Heart left ventricle (tissue), 13 donors: ENCODE results near the gene IL34.

Experiments
- CTCF ChIP-seq, 12 donors: fragments of 200-600 bp; sonication (generic) in 4 of 12; IDR thresholded peaks; one replicate each; pipeline versions ENCODE4 v1.5.0 to v1.8.0; 2018 to 2022; ENCODE audit warnings: antibody characterized with exemption in 12 of 12, mild to moderate bottlenecking in 5 of 12
- POLR2A ChIP-seq, 2 donors: fragments of 450-650 bp; IDR thresholded peaks; one replicate each; pipeline ENCODE4 v1.6.1; 2017; ENCODE audit warnings: antibody characterized with exemption in 2 of 2, mild to moderate bottlenecking in 2 of 2, moderate library complexity in 2 of 2
- donor health status: ischemic (EF 13 %, LVEDD 7.1; RV severe dilation, severe dysfunction).
- donor health status: DM: no; HTN: yes; CAD: no.
- donor health status: DM: no; HTN: no; CAD: no.
- donor health status: ischemic (EF 25% LVEDD 6.9; RV normal size, moderate dysfunction).
- donor health status: ischemic (EF 25% LVEDD 5.7; RV mildly dilated, moderate dysfunction).
- donor health status: ischemic (EF 35%, LVEDD 5.7; RV mildly dilated, moderate dysfunction).
- donor health status: nonischemic (EF 11% LVEDD 7.7; RV severe dilation, severe dysfunction).
- donor health status: DM: yes; HTN: yes; CAD: no.
- donor health status: PGD.
- donor health status: ischemic (EF 29% LVEDD 5.4; RV normal size, mild dysfunction).
- donor health status: nonischemic (EF 23%, LVEDD 6.1; RV moderate dilation, normal function).

DNA sequence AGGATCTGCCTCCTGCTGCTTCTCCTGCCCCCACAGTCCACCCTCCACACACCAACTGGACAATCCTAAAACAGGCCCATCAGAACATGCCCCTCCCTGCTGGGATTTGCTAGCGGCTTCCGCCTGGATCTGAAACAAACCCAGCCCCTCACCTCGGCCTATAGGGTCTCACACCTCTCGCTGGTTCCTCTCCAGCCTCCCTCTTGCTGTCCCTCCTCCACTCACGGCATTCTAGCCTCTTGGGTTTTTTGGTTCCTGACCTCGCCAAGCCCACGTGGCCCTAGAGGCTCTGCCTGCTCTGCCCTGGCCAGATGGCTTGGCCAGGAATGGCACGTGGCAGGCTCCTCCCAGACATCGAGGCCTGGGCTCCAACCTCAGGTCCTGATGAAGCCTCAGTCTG lies 55.2 kb downstream of the IL34 start:
- TF ChIP-seq CTCF (IDR thresholded peaks at IDR 0.05) (no peak), POLR2A (IDR thresholded peaks at IDR 0.05) (no peak)
